Ishikawa (cell line): ENCODE data around the gene GALNT14.

ENCODE experiments used
- CEBPB ChIP-seq: IDR thresholded peaks from 2 replicates; pipeline ENCODE4 v1.6.1; 2012
- CREB1 ChIP-seq: IDR thresholded peaks from 2 replicates; pipeline ENCODE4 v1.6.1; 2012; ENCODE audit warnings: low read depth
- EGR1 ChIP-seq: IDR thresholded peaks from 2 replicates; pipeline ENCODE4 v1.6.1; 2012
- EP300 ChIP-seq: IDR thresholded peaks from 2 replicates; pipeline ENCODE4 v1.6.1; 2012; ENCODE audit warnings: borderline replicate concordance
- FOXM1 ChIP-seq: IDR thresholded peaks from 2 replicates; pipeline ENCODE4 v1.6.1; 2012; ENCODE audit warnings: low read depth, borderline replicate concordance
- NFIC ChIP-seq: IDR thresholded peaks from 2 replicates; pipeline ENCODE4 v1.6.1; 2012
- RAD21 ChIP-seq: IDR thresholded peaks from 2 replicates; pipeline ENCODE4 v1.6.1; 2012; ENCODE audit warnings: low read depth
- REST ChIP-seq: IDR thresholded peaks from 2 replicates; pipeline ENCODE4 v1.6.1; 2012; ENCODE audit warnings: low read depth, mild to moderate bottlenecking
- TAF1 ChIP-seq: IDR thresholded peaks from 2 replicates; pipeline ENCODE4 v1.6.1; 2012; ENCODE audit warnings: low read depth, mild to moderate bottlenecking
- TCF12 ChIP-seq: IDR thresholded peaks from 2 replicates; pipeline ENCODE4 v1.6.1; 2012; ENCODE audit warnings: low read depth
- TEAD4 ChIP-seq: IDR thresholded peaks from 2 replicates; pipeline ENCODE4 v1.6.1; 2012
- USF1 ChIP-seq: IDR thresholded peaks from 2 replicates; pipeline ENCODE4 v1.6.1; 2012
- YY1 ChIP-seq: IDR thresholded peaks from 2 replicates; pipeline ENCODE4 v1.6.1; 2012; ENCODE audit warnings: low read depth
- ZBTB7A ChIP-seq: IDR thresholded peaks from 2 replicates; pipeline ENCODE4 v1.6.1; 2012; ENCODE audit warnings: low read depth
- TF ChIP-seq, protein P1 (sequence below): IDR thresholded peaks from 2 replicates; pipeline ENCODE4 v1.6.1; 2012

Gene GALNT14

GRCh38 chr2:30994227-30995056 is 143.8 kb downstream of the GALNT14 start:
- TF ChIP-seq TCF12 (no peak), NFIC (no peak), YY1 (no peak), FOXM1 (no peak), TAF1 (no peak), ZBTB7A (no peak), USF1 (no peak), REST (no peak), CEBPB (no peak)
- TF ChIP-seq, protein P1, sequence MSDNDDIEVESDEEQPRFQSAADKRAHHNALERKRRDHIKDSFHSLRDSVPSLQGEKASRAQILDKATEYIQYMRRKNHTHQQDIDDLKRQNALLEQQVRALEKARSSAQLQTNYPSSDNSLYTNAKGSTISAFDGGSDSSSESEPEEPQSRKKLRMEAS: no peak

DNA sequence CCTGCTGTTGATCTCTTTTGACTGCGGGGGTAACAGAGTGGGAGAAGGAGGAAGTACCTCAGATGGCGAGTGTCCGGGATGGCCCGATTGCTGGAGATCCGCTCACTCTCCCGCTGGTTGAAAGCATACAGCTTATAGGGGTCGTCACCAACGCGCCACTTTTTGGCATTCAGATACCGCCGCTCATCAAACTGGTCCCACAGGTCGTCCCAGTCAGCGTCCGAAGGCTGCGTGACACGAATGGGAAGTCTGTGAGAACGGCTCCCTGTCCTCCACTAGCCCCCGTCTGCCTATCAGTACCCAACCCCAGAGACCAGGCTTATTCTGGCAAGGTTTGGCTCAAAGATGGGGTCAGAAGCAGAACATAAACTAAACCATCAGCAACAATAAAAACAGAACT is 145.5 kb downstream of the GALNT14 start:
- TF ChIP-seq, protein P1: no peak
- TF ChIP-seq REST (no peak), YY1 (no peak), TAF1 (no peak), RAD21 (no peak), EGR1 (no peak), USF1 (no peak), CEBPB (no peak), FOXM1 (no peak), TCF12 (no peak), EP300 (no peak), CREB1 (no peak), TEAD4 (no peak), ZBTB7A (no peak)

GRCh38 chr2:30990671-30991070 is 147.6 kb downstream of the GALNT14 start:
- no peak for TF ChIP-seq ZBTB7A
- TF ChIP-seq, protein P1: no peak
- no peak for TF ChIP-seq CEBPB
- no peak for TF ChIP-seq REST
- no peak for TF ChIP-seq TAF1
- TF ChIP-seq TCF12: no peak
- no peak for TF ChIP-seq CREB1
- no peak for TF ChIP-seq EP300
- TF ChIP-seq YY1: no peak
- no peak for TF ChIP-seq TEAD4
- TF ChIP-seq EGR1: no peak
- TF ChIP-seq FOXM1: no peak
- no peak for TF ChIP-seq RAD21
- TF ChIP-seq USF1: no peak
- TF ChIP-seq NFIC: no peak
